Activated CD4-positive, alpha-beta T cell treated with anti-CD3 and anti-CD28 coated beads, Interleukin-2, Interleukin-6, amounts not matched to agents 100 ng/mL and 50 ng/mL, durations not matched to agents 16 hours and 8 hours (primary cell): ENCODE results near the gene ZNF174.

ENCODE experiments used
- DNase-seq: peaks from one replicate; pipeline ENCODE4 v3.0.0-alpha.2; 2020

ZNF174 gene

GRCh38 chr16:3444032-3444388 is 43.0 kb downstream of the ZNF174 start:
- DNase-seq, result peak; percentile 51

GRCh38 chr16:3454093-3454492 is 53.1 kb downstream of the ZNF174 start:
- no peak for DNase-seq

GRCh38 chr16:3454631-3455147 is 53.7 kb downstream of the ZNF174 start:
- no peak for DNase-seq

GRCh38 chr16:3457434-3458252 is 56.6 kb downstream of the ZNF174 start:
- peak; percentile 93 for DNase-seq

- peak; percentile 21 for DNase-seq
Observed at GRCh38 chr16:3458278-3458851, 57.4 kb downstream of the ZNF174 start.

- DNase-seq, result peak; percentile 35
Observed at GRCh38 chr16:3458852-3459361, 57.9 kb downstream of the ZNF174 start.
